Astrocyte of the hippocampus (primary cell): ENCODE data around the gene PREX1.
A peak's percentile ranks its signal among the peaks of the same experiment; 100 is the strongest.

Source experiments
- DNase-seq: peaks from one replicate; pipeline ENCODE4 v3.0.0; 2011; ENCODE audit warnings: low read depth, low spot score

PREX1 gene

GRCh38 chr20:48736231-48736630, 91.6 kb downstream of the PREX1 start:
- DNase-seq: no peak

- DNase-seq: no peak
Measured at GRCh38 chr20:48735112-48735511, 92.7 kb downstream of the PREX1 start.

GRCh38 chr20:48734104-48734749, 93.6 kb downstream of the PREX1 start:
- DNase-seq: no peak

GRCh38 chr20:48733296-48733790, 94.5 kb downstream of the PREX1 start:
- peak; percentile 64 for DNase-seq

- peak; percentile 34 for DNase-seq
Measured at GRCh38 chr20:48732081-48732829, 95.5 kb downstream of the PREX1 start.

GRCh38 chr20:48731536-48731935, 96.3 kb downstream of the PREX1 start:
- no peak for DNase-seq

GRCh38 chr20:48730977-48731376, 96.8 kb downstream of the PREX1 start:
- DNase-seq: no peak

GRCh38 chr20:48729538-48729937, 98.3 kb downstream of the PREX1 start:
- DNase-seq: no peak

GRCh38 chr20:48728042-48728825, 99.6 kb downstream of the PREX1 start:
- DNase-seq: peak; percentile 80

GRCh38 chr20:48727226-48727625, 100.6 kb downstream of the PREX1 start:
- no peak for DNase-seq

GRCh38 chr20:48725555-48725991, 102.2 kb downstream of the PREX1 start:
- peak; percentile 34 for DNase-seq

GRCh38 chr20:48724891-48725554, 102.8 kb downstream of the PREX1 start:
- no peak for DNase-seq

GRCh38 chr20:48724382-48724781, 103.4 kb downstream of the PREX1 start:
- no peak for DNase-seq

- peak; percentile 29 for DNase-seq
Measured at GRCh38 chr20:48723308-48724264, 104.2 kb downstream of the PREX1 start.

- DNase-seq: peak; percentile 65
Measured at GRCh38 chr20:48722737-48723191, 105.0 kb downstream of the PREX1 start.

GRCh38 chr20:48722002-48722731, 105.6 kb downstream of the PREX1 start:
- peak; percentile 87 for DNase-seq

GRCh38 chr20:48721324-48722001, 106.3 kb downstream of the PREX1 start:
- no peak for DNase-seq

- DNase-seq: no peak
Measured at GRCh38 chr20:48720256-48720985, 107.4 kb downstream of the PREX1 start.
